HepG2 (cell line): Measurements from ENCODE around the gene ZNF207. TPM values are rescaled to one million over a fixed set of nuclear protein-coding genes. Genes with fewer than 3 reads are reported as not detected.

Source experiments
- CBX5 ChIP-seq: sonication (generic); formaldehyde crosslinking; IDR thresholded peaks from 2 replicates; pipeline ENCODE4 v1.4.0; 2020; ENCODE audit warnings: missing genetic modification reagents, borderline replicate concordance
- EED ChIP-seq: sonication (generic); formaldehyde crosslinking; IDR thresholded peaks from 2 replicates; pipeline ENCODE4 v1.5.0; 2020; ENCODE audit warnings: mild to moderate bottlenecking, missing genetic modification reagents
- HDAC1 ChIP-seq: sonication (generic); formaldehyde crosslinking; IDR thresholded peaks from 2 replicates; pipeline ENCODE4 v1.5.1; 2020; ENCODE audit warnings: mild to moderate bottlenecking, missing genetic modification reagents
- ISL2 ChIP-seq: sonication (generic); formaldehyde crosslinking; IDR thresholded peaks from 2 replicates; pipeline ENCODE4 v1.5.0; 2020; ENCODE audit warnings: missing genetic modification reagents
- JUN ChIP-seq: sonication (generic); formaldehyde crosslinking; IDR thresholded peaks from 2 replicates; pipeline ENCODE4 v1.4.0; 2020; ENCODE audit warnings: mild to moderate bottlenecking, missing genetic modification reagents
- NFKB2 ChIP-seq: sonication (generic); formaldehyde crosslinking; IDR thresholded peaks from 2 replicates; pipeline ENCODE4 v1.4.0; 2020; ENCODE audit warnings: missing genetic modification reagents, borderline replicate concordance
- RELA ChIP-seq: sonication (generic); formaldehyde crosslinking; IDR thresholded peaks from 2 replicates; pipeline ENCODE4 v1.4.0; 2020; ENCODE audit warnings: missing genetic modification reagents
- RFXANK ChIP-seq: IDR thresholded peaks from 2 replicates; pipeline ENCODE4 v1.6.1; 2016
- TCF7 ChIP-seq: sonication (generic); IDR thresholded peaks from 2 replicates; pipeline ENCODE4 v1.6.1; 2016; ENCODE audit warnings: antibody characterized with exemption, low read depth
- ZFP90 ChIP-seq: sonication (generic); formaldehyde crosslinking; IDR thresholded peaks from 2 replicates; pipeline ENCODE4 v1.8.0; 2022; ENCODE audit warnings: missing genetic modification reagents, mild to moderate bottlenecking, inconsistent platforms, borderline replicate concordance
- ZSCAN30 ChIP-seq: sonication (generic); formaldehyde crosslinking; IDR thresholded peaks from 2 replicates; pipeline ENCODE4 v1.5.0; 2020; ENCODE audit warnings: mild to moderate bottlenecking, missing genetic modification reagents
- polyA plus RNA-seq, 8 experiments: library from polyadenylated mRNA; depleted of rRNA in 3 of 8; stranded (reverse) in 7 of 8; unstranded in 1 of 8; fragments of >200 nt; fragmentation: Illumina TruSeq in 4 of 8; extraction: Trizol in 4 of 8; gene quantifications; 2 replicates each; pipeline versions ENCODE4 v1.2.1 to v1.2.3, GENCODE V29; 2011 to 2016; ENCODE audit warnings: low read depth in 4 of 8, missing spikeins in 1 of 8, mixed read lengths in 1 of 8; ENCODE audit not compliant: insufficient read depth in 1 of 8
- total RNA-seq, 5 experiments: library from RNA; depleted of rRNA; stranded (reverse); fragments of >200 nt; fragmentation: Illumina TruSeq; extraction: Trizol; gene quantifications; 2 replicates each; pipeline ENCODE4 v1.2.3, GENCODE V29; 2016; ENCODE audit warnings: low read depth in 1 of 5
- TF ChIP-seq, protein P1 (sequence below): sonication (generic); formaldehyde crosslinking; IDR thresholded peaks from 2 replicates; pipeline ENCODE4 v1.8.0; 2022; ENCODE audit warnings: missing genetic modification reagents, mild to moderate bottlenecking, borderline replicate concordance
- TF ChIP-seq, protein P2 (sequence below): sonication (generic); formaldehyde crosslinking; IDR thresholded peaks from 2 replicates; pipeline ENCODE4 v1.5.0; 2020; ENCODE audit warnings: missing genetic modification reagents, mild to moderate bottlenecking, borderline replicate concordance
- TF ChIP-seq, protein P3 (sequence below): sonication (generic); formaldehyde crosslinking; IDR thresholded peaks from 2 replicates; pipeline ENCODE4 v1.9.0; 2021; ENCODE audit warnings: missing genetic modification reagents, borderline replicate concordance
- TF ChIP-seq, protein P4 (sequence below): fragments of 450-650 bp; IDR thresholded peaks from 2 replicates; pipeline ENCODE4 v1.6.1; 2017
- TF ChIP-seq, protein P5 (sequence below): sonication (generic); formaldehyde crosslinking; IDR thresholded peaks from 2 replicates; pipeline ENCODE4 v1.4.0; 2020; ENCODE audit warnings: missing genetic modification reagents
- TF ChIP-seq, protein P6 (sequence below): sonication (generic); formaldehyde crosslinking; IDR thresholded peaks from 2 replicates; pipeline ENCODE4 v1.4.0; 2020; ENCODE audit warnings: missing genetic modification reagents
- TF ChIP-seq, protein P7 (sequence below): sonication (generic); formaldehyde crosslinking; IDR thresholded peaks from 2 replicates; pipeline ENCODE4 v1.4.0; 2020; ENCODE audit warnings: mild to moderate bottlenecking, missing genetic modification reagents

The ZNF207 gene
- total and polyA plus RNA-seq, 2 of the 13 experiments (the other 11 are each of a cell fraction or from before 2014, with no cell fraction given) = 150 to 164 TPM

DNA sequence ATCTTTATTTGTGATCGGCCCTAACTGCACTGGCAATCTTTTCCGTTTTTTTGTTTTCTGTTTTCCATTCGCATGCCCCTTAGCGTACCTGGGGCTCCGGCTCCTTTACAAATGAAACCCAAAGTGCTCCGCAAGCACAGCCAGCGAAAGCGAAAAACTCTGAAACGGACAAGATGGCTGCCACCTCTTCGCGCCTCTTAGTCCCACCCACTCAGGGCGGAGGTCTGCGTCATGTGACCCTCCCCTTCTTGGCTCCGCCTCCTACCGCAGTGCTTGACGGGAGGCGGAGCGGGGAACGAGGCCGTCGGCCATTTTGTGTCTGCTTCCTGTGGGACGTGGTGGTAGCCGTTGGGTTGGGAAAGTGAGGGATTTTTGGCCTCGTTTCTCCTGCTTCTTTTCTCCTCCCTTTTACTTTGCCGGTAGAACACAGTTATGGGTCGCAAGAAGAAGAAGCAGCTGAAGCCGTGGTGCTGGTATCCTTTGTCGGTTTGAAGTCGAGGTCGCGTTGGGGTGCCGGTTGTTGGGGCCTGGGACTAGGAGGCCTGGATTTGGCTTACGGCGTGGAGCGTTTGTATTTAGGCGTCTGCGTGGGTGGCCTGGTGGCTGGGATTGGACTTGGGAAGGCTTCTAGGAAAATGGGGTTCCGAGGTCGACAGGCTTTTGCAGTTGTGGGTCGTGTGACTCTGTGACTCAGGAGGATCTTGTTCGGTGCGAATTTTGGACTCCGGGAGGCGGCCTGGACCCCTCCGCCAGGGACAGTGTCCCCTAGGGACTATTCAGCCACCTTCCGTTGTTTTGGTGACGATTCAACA is at the start of gene ZNF207 (continued):
- TF ChIP-seq, protein P1, sequence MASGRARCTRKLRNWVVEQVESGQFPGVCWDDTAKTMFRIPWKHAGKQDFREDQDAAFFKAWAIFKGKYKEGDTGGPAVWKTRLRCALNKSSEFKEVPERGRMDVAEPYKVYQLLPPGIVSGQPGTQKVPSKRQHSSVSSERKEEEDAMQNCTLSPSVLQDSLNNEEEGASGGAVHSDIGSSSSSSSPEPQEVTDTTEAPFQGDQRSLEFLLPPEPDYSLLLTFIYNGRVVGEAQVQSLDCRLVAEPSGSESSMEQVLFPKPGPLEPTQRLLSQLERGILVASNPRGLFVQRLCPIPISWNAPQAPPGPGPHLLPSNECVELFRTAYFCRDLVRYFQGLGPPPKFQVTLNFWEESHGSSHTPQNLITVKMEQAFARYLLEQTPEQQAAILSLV = no peak
- TF ChIP-seq RFXANK (CRISPR knock-in tag) (0 out of 2 replicates have a peak, but pooled peaks have one; percentile 67), CBX5 (no peak), ZFP90 (CRISPR knock-in tag) (peak; percentile 33; the same call in 1 of the 2 replicates), EED (CRISPR knock-in tag) (peak; percentile 65), ISL2 (CRISPR knock-in tag) (peak; percentile 16; the same call in 1 of the 2 replicates), JUN (CRISPR knock-in tag) (peak; percentile 63; the same call in 1 of the 2 replicates), HDAC1 (CRISPR knock-in tag) (peak; percentile 39), RELA (0 out of 2 replicates have a peak, but pooled peaks have one; percentile 35), TCF7 (no peak), ZSCAN30 (no peak), NFKB2 (peak; percentile 73; the same call in 1 of the 2 replicates)
- TF ChIP-seq, protein P2, sequence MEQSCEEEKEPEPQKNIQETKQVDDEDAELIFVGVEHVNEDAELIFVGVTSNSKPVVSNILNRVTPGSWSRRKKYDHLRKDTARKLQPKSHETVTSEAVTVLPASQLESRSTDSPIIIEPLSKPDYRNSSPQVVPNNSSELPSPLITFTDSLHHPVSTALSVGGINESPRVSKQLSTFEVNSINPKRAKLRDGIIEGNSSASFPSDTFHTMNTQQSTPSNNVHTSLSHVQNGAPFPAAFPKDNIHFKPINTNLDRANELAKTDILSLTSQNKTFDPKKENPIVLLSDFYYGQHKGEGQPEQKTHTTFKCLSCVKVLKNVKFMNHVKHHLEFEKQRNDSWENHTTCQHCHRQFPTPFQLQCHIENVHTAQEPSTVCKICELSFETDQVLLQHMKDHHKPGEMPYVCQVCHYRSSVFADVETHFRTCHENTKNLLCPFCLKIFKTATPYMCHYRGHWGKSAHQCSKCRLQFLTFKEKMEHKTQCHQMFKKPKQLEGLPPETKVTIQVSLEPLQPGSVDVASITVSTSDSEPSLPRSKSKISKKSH (CRISPR knock-in tag) = no peak
- TF ChIP-seq, protein P3, sequence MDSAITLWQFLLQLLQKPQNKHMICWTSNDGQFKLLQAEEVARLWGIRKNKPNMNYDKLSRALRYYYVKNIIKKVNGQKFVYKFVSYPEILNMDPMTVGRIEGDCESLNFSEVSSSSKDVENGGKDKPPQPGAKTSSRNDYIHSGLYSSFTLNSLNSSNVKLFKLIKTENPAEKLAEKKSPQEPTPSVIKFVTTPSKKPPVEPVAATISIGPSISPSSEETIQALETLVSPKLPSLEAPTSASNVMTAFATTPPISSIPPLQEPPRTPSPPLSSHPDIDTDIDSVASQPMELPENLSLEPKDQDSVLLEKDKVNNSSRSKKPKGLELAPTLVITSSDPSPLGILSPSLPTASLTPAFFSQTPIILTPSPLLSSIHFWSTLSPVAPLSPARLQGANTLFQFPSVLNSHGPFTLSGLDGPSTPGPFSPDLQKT = no peak
- TF ChIP-seq, protein P4, sequence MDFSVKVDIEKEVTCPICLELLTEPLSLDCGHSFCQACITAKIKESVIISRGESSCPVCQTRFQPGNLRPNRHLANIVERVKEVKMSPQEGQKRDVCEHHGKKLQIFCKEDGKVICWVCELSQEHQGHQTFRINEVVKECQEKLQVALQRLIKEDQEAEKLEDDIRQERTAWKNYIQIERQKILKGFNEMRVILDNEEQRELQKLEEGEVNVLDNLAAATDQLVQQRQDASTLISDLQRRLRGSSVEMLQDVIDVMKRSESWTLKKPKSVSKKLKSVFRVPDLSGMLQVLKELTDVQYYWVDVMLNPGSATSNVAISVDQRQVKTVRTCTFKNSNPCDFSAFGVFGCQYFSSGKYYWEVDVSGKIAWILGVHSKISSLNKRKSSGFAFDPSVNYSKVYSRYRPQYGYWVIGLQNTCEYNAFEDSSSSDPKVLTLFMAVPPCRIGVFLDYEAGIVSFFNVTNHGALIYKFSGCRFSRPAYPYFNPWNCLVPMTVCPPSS = no peak
- TF ChIP-seq, protein P5, sequence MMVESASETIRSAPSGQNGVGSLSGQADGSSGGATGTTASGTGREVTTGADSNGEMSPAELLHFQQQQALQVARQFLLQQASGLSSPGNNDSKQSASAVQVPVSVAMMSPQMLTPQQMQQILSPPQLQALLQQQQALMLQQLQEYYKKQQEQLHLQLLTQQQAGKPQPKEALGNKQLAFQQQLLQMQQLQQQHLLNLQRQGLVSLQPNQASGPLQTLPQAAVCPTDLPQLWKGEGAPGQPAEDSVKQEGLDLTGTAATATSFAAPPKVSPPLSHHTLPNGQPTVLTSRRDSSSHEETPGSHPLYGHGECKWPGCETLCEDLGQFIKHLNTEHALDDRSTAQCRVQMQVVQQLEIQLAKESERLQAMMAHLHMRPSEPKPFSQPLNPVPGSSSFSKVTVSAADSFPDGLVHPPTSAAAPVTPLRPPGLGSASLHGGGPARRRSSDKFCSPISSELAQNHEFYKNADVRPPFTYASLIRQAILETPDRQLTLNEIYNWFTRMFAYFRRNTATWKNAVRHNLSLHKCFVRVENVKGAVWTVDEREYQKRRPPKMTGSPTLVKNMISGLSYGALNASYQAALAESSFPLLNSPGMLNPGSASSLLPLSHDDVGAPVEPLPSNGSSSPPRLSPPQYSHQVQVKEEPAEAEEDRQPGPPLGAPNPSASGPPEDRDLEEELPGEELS (CRISPR knock-in tag) = no peak
- TF ChIP-seq, protein P6, sequence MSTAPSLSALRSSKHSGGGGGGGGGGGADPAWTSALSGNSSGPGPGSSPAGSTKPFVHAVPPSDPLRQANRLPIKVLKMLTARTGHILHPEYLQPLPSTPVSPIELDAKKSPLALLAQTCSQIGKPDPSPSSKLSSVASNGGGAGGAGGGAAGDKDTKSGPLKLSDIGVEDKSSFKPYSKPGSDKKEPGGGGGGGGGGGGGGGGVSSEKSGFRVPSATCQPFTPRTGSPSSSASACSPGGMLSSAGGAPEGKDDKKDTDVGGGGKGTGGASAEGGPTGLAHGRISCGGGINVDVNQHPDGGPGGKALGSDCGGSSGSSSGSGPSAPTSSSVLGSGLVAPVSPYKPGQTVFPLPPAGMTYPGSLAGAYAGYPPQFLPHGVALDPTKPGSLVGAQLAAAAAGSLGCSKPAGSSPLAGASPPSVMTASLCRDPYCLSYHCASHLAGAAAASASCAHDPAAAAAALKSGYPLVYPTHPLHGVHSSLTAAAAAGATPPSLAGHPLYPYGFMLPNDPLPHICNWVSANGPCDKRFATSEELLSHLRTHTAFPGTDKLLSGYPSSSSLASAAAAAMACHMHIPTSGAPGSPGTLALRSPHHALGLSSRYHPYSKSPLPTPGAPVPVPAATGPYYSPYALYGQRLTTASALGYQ = peak; percentile 82; the same call in 1 of the 2 replicates
- TF ChIP-seq, protein P7, sequence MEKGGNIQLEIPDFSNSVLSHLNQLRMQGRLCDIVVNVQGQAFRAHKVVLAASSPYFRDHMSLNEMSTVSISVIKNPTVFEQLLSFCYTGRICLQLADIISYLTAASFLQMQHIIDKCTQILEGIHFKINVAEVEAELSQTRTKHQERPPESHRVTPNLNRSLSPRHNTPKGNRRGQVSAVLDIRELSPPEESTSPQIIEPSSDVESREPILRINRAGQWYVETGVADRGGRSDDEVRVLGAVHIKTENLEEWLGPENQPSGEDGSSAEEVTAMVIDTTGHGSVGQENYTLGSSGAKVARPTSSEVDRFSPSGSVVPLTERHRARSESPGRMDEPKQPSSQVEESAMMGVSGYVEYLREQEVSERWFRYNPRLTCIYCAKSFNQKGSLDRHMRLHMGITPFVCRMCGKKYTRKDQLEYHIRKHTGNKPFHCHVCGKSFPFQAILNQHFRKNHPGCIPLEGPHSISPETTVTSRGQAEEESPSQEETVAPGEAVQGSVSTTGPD (CRISPR knock-in tag) = no peak
